H1 (cell line): ENCODE results near the gene NPR1. TPM values are rescaled to one million over a fixed set of nuclear protein-coding genes. Genes with fewer than 3 reads are reported as not detected.

ENCODE experiments used
- CTCF ChIA-PET: fragments of 300-600 bp; sonication (Branson Sonifier 250); formaldehyde crosslinking; loops from one replicate; lab custom pipeline; 2021; ENCODE audit not compliant: partially characterized antibody; lab: Charles Lee
- POLR2A ChIA-PET: fragments of 300-600 bp; sonication (Branson Sonifier 250); formaldehyde crosslinking; loops from one replicate; lab custom pipeline; 2021; ENCODE audit warnings: inconsistent platforms; ENCODE audit not compliant: partially characterized antibody; lab: Charles Lee
- DNase-seq, 2 experiments: peaks; one replicate each; pipeline versions ENCODE4 v3.0.0 to v3.0.0-alpha.2; 2010 to 2022; ENCODE audit warnings: low spot score in 2 of 2, low read depth in 1 of 2, mixed read lengths in 1 of 2
- FAIRE-seq: peaks from 2 replicates; lab custom pipeline; 2011; peaks lifted over from hg19 to GRCh38; lab: Jason Lieb, UNC
- H2AFZ ChIP-seq: 2 replicates; pipeline ENCODE4 v1.8.1; 2012; ENCODE audit warnings: low read length, inconsistent platforms
- H2AK5ac ChIP-seq: 2 replicates; pipeline ENCODE4 v1.6.1; 2013; ENCODE audit warnings: low read depth, low read length
- H2BK120ac ChIP-seq: replicated peaks from 2 replicates; pipeline ENCODE3; 2013; ENCODE audit warnings: low read depth, low read length, inconsistent platforms
- H2BK12ac ChIP-seq: 2 replicates; pipeline ENCODE4 v1.6.1; 2013; ENCODE audit warnings: low read depth, low read length
- H2BK15ac ChIP-seq: 2 replicates; pipeline ENCODE4 v1.6.1; 2013; ENCODE audit warnings: low read length
- H2BK20ac ChIP-seq: 2 replicates; pipeline ENCODE4 v1.6.1; 2013; ENCODE audit warnings: low read length
- H2BK5ac ChIP-seq: 2 replicates; pipeline ENCODE4 v1.6.1; 2013; ENCODE audit warnings: low read depth, low read length
- H3K14ac ChIP-seq: 2 replicates; pipeline ENCODE4 v1.6.1; 2013; ENCODE audit warnings: inconsistent platforms; ENCODE audit not compliant: insufficient read length
- H3K18ac ChIP-seq: 2 replicates; pipeline ENCODE4 v1.6.1; 2013; ENCODE audit warnings: low read length; ENCODE audit errors: extremely low read depth
- H3K23ac ChIP-seq: 2 replicates; pipeline ENCODE4 v1.6.1; 2013; ENCODE audit warnings: inconsistent platforms; ENCODE audit not compliant: insufficient read length
- H3K23me2 ChIP-seq: 2 replicates; pipeline ENCODE4 v1.6.1; 2013; ENCODE audit warnings: low read depth, low read length
- H3K27ac ChIP-seq: 2 replicates; pipeline ENCODE4 v1.6.1; 2011; ENCODE audit warnings: low read depth, low read length, inconsistent platforms
- H3K27me3 ChIP-seq, 4 experiments: replicated peaks in 1 of 4; 1 replicate in 1 of 4; 2 replicates in 3 of 4; pipeline versions ENCODE4 v1.6.1 to v1.8.1; 2011 to 2013; ENCODE audit warnings: low read length in 3 of 4, mild to moderate bottlenecking in 3 of 4, inconsistent platforms in 2 of 4, mixed read lengths in 2 of 4, moderate library complexity in 1 of 4; ENCODE audit not compliant: control insufficient read depth in 3 of 4, insufficient read depth in 3 of 4; ENCODE audit errors: extremely low read depth in 1 of 4
- H3K36me3 ChIP-seq, 4 experiments: 2 replicates each; pipeline versions ENCODE4 v1.6.1 to v1.8.1; 2011 to 2013; ENCODE audit warnings: mild to moderate bottlenecking in 4 of 4, low read length in 3 of 4, moderate library complexity in 2 of 4, control low read depth in 1 of 4, inconsistent platforms in 1 of 4; ENCODE audit not compliant: insufficient read depth in 4 of 4, control insufficient read depth in 2 of 4
- H3K4ac ChIP-seq: replicated peaks from 2 replicates; pipeline ENCODE3; 2013; ENCODE audit warnings: low read length, low read depth, mixed read lengths, inconsistent platforms; ENCODE audit not compliant: insufficient read length
- H3K4me1 ChIP-seq, 4 experiments: replicated peaks in 1 of 4; 1 replicate in 1 of 4; 2 replicates in 3 of 4; pipeline versions ENCODE4 v1.6.1 to v1.8.1; 2011 to 2013; ENCODE audit warnings: low read length in 3 of 4, inconsistent platforms in 2 of 4, mixed read lengths in 1 of 4; ENCODE audit not compliant: insufficient read depth in 4 of 4, control insufficient read depth in 3 of 4
- H3K4me2 ChIP-seq, 2 experiments: 2 replicates each; pipeline versions ENCODE4 v1.6.1 to v1.8.1; 2011 to 2013; ENCODE audit warnings: low read depth in 2 of 2, low read length in 2 of 2, control low read depth in 1 of 2, inconsistent platforms in 1 of 2, mild to moderate bottlenecking in 1 of 2; ENCODE audit not compliant: insufficient read depth in 1 of 2
- H3K4me3 ChIP-seq, 4 experiments: fragments of 200-600, 300-600 bp in 1 of 4; sonication (generic), shearing (Covaris generic), sonication (Bioruptor Twin) in 1 of 4; 2 replicates each; pipeline versions ENCODE4 v1.5.1 to v1.8.1; 2011 to 2016; ENCODE audit warnings: low read length in 4 of 4, low read depth in 3 of 4, control low read depth in 2 of 4, inconsistent platforms in 2 of 4, mild to moderate bottlenecking in 2 of 4, mixed read lengths in 1 of 4, moderate library complexity in 1 of 4; ENCODE audit not compliant: insufficient read depth in 2 of 4; ENCODE audit errors: extremely low read depth in 1 of 4
- H3K56ac ChIP-seq: replicated peaks from 2 replicates; pipeline ENCODE3; 2013; ENCODE audit warnings: low read depth, mild to moderate bottlenecking, mixed read lengths, low read length, inconsistent platforms; ENCODE audit not compliant: insufficient read length
- H3K79me1 ChIP-seq: 2 replicates; pipeline ENCODE4 v1.6.1; 2013; ENCODE audit warnings: low read depth, low read length, control low read depth
- H3K79me2 ChIP-seq, 2 experiments: 2 replicates each; pipeline versions ENCODE4 v1.6.1 to v1.8.1; 2012 to 2013; ENCODE audit warnings: low read length in 2 of 2, mild to moderate bottlenecking in 2 of 2, inconsistent platforms in 1 of 2; ENCODE audit not compliant: insufficient read depth in 2 of 2, control insufficient read depth in 1 of 2
- H3K9ac ChIP-seq, 4 experiments: replicated peaks in 1 of 4; 1 replicate in 1 of 4; 2 replicates in 3 of 4; pipeline versions ENCODE4 v1.6.1 to v1.8.1; 2011 to 2013; ENCODE audit warnings: low read depth in 3 of 4, low read length in 3 of 4, control low read depth in 2 of 4, mild to moderate bottlenecking in 2 of 4, moderate library complexity in 2 of 4, inconsistent platforms in 1 of 4; ENCODE audit errors: extremely low read depth in 1 of 4
- H3K9me3 ChIP-seq, 2 experiments: 2 replicates each; pipeline versions ENCODE4 v1.6.1 to v1.8.1; 2012 to 2013; ENCODE audit warnings: mild to moderate bottlenecking in 2 of 2, moderate library complexity in 2 of 2, control low read depth in 1 of 2, inconsistent platforms in 1 of 2, low read depth in 1 of 2, low read length in 1 of 2, mixed read lengths in 1 of 2; ENCODE audit not compliant: insufficient read depth in 2 of 2
- H4K20me1 ChIP-seq, 2 experiments: replicated peaks in 1 of 2; 2 replicates each; pipeline versions ENCODE3 to v1.8.1; 2011 to 2013; ENCODE audit warnings: inconsistent platforms in 2 of 2, low read length in 2 of 2, mild to moderate bottlenecking in 1 of 2; ENCODE audit not compliant: insufficient read depth in 2 of 2, control insufficient read depth in 1 of 2
- H4K5ac ChIP-seq: 2 replicates; pipeline ENCODE4 v1.6.1; 2013; ENCODE audit warnings: low read length, low read depth, mixed read lengths, inconsistent platforms; ENCODE audit not compliant: insufficient read length
- H4K8ac ChIP-seq: 2 replicates; pipeline ENCODE4 v1.8.0; 2013; ENCODE audit warnings: mild to moderate bottlenecking, moderate library complexity, low read length, inconsistent platforms; ENCODE audit not compliant: insufficient read depth; ENCODE audit errors: extremely low read depth
- H4K91ac ChIP-seq: replicated peaks from 2 replicates; pipeline ENCODE3; 2013; ENCODE audit warnings: low read length, mixed read lengths, inconsistent platforms; ENCODE audit not compliant: insufficient read length
- BACH1 ChIP-seq: IDR thresholded peaks from 2 replicates; pipeline ENCODE4 v1.6.1; 2012; ENCODE audit warnings: low read length, improper control_type of control experiment
- BCL11A ChIP-seq, 2 experiments: IDR thresholded peaks; one replicate each; pipeline ENCODE4 v1.6.1; 2011; ENCODE audit warnings: low read depth in 2 of 2, low read length in 2 of 2, mild to moderate bottlenecking in 2 of 2
- BRCA1 ChIP-seq: IDR thresholded peaks from 2 replicates; pipeline ENCODE4 v1.6.1; 2012; ENCODE audit warnings: low read depth, low read length, improper control_type of control experiment
- CBX5 ChIP-seq: fragments of 300-800, 300-1000 bp; sonication (generic); IDR thresholded peaks from 2 replicates; pipeline ENCODE4 v1.7.1; 2016; ENCODE audit warnings: antibody characterized with exemption, low read length, low read depth
- CHD1 ChIP-seq: IDR thresholded peaks from 2 replicates; pipeline ENCODE4 v1.6.1; 2012; ENCODE audit warnings: low read depth, low read length, improper control_type of control experiment
- EP300 ChIP-seq, 2 experiments: IDR thresholded peaks; 1 replicate in 1 of 2; 2 replicates in 1 of 2; pipeline ENCODE4 v1.6.1; 2011 to 2012; ENCODE audit warnings: low read depth in 2 of 2, low read length in 2 of 2, mild to moderate bottlenecking in 2 of 2, borderline replicate concordance in 1 of 2, inconsistent platforms in 1 of 2, moderate library complexity in 1 of 2
- FOSL1 ChIP-seq: IDR thresholded peaks from 2 replicates; pipeline ENCODE4 v1.6.1; 2011; ENCODE audit warnings: mild to moderate bottlenecking, low read depth, low read length, moderate library complexity; ENCODE audit not compliant: insufficient read depth
- KDM4A ChIP-seq: IDR thresholded peaks from one replicate; pipeline ENCODE4 v1.7.1; 2012; ENCODE audit warnings: low read depth, mild to moderate bottlenecking, moderate library complexity, low read length, inconsistent platforms; ENCODE audit not compliant: severe bottlenecking
- POLR2A ChIP-seq, 2 experiments: IDR thresholded peaks; 1 replicate in 1 of 2; 2 replicates in 1 of 2; pipeline ENCODE4 v1.6.1; 2011; ENCODE audit warnings: low read depth in 2 of 2, low read length in 2 of 2, mild to moderate bottlenecking in 2 of 2; ENCODE audit errors: control extremely low read depth in 1 of 2
- POLR2AphosphoS5 ChIP-seq: IDR thresholded peaks from 2 replicates; pipeline ENCODE4 v1.6.1; 2011; ENCODE audit warnings: low read depth, low read length
- SP4 ChIP-seq: IDR thresholded peaks from 2 replicates; pipeline ENCODE4 v1.6.1; 2012; ENCODE audit warnings: low read length, inconsistent platforms
- TCF12 ChIP-seq: IDR thresholded peaks from 2 replicates; pipeline ENCODE4 v1.6.1; 2011; ENCODE audit warnings: low read depth, mild to moderate bottlenecking, low read length
- TEAD4 ChIP-seq: IDR thresholded peaks from 2 replicates; pipeline ENCODE4 v1.6.1; 2012; ENCODE audit warnings: low read depth, low read length, inconsistent platforms, mixed read lengths
- WGBS, 2 experiments: shearing (Covaris generic) in 1 of 2; methylation state at CpG; one replicate each; pipeline versions ENCODE4 v1.1.6 to v1.1.7; 2013 to 2015; ENCODE audit warnings: low lambda C conversion rate in 2 of 2, mixed read lengths in 2 of 2, inconsistent platforms in 1 of 2, low coverage in 1 of 2, missing lambda C conversion rate in 1 of 2; ENCODE audit not compliant: insufficient replicate concordance in 2 of 2, insufficient coverage in 1 of 2, insufficient read length in 1 of 2; ENCODE audit errors: extremely low coverage in 1 of 2, missing lambda C conversion rate in 1 of 2; 5-methylcytosine and 5-hydroxymethylcytosine counted together
- polyA plus RNA-seq, 7 experiments: library from polyadenylated mRNA; depleted of rRNA in 3 of 7; stranded (reverse) in 5 of 7; unstranded in 2 of 7; fragments of >200 nt in 5 of 7; fragments of 200-250 nt in 2 of 7; gene quantifications; 1 replicate in 5 of 7; 2 replicates in 1 of 7; 4 replicates in 1 of 7; pipeline versions ENCODE4 v1.2.1 to v1.2.3, GENCODE V29; 2011 to 2013; ENCODE audit warnings: missing spikeins in 2 of 7, mixed read lengths in 2 of 7
- total RNA-seq: library from RNA; stranded (reverse); fragmentation: NEBNext Ultra II Directional; extraction: Animal tissue kit (Norgen Biotek cat#: 25700); gene quantifications from 2 replicates; pipeline ENCODE4 v1.2.1, GENCODE V29; 2021

Gene NPR1
- total and polyA plus RNA-seq, 2 of the 8 experiments (the other 6 are each of a cell fraction or from before 2014, with no cell fraction given), result 11.7 to 13.2 TPM

DNA sequence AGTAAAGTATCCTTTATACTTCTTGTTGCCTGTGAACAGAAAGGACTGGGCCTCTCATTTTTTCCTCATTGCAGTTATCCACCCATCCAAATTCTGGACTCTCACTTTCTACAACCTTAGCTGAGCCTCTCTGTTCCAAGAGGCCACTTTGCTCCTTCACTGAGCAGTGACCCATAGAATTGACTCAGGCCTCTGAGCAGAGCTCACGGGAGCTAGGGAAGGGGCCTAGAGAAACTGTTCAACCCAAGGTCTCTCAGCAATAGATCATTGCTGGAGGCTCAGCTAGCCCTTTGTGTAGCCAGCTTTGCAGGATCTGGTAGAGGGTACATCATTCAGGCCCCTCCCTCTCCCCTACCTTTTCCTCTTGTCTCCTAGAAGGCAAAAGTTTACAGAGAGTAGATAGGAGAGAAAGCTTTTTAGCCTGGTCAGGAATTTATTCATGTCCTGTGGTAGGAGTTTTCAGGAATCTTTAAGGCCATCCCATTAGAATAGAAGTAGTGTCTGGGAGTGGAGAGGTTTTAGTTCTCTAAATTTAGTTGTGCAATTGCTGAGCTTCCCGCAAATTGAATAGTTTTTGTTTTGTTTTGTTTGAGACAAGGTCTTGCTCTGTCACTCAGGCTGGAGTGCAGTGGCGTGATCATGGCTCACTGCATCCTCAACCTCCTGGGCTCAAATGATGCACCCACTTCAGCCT is 56.1 kb downstream of the NPR1 start:
- no peak overlapping the region for H3K14ac ChIP-seq
- DNase-seq (no peak), FAIRE-seq (no peak)
- ChIA-PET POLR2A (interaction anchor here (0.6 to 9.2 kb wide), 12 partner anchors 9 to 256 kb away, joined by 3 to 60 read pairs (median 4); partner anchors contain the start of genes CREB3L4, NPR1, RPS27 and SLC27A3), CTCF (interaction anchor here (1.0 to 3.3 kb wide), 11 partner anchors 11 to 57 kb away, joined by 3 to 18 read pairs (median 4); no protein-coding TSS in a partner anchor)
- no peak overlapping the region for H2BK20ac ChIP-seq
- no peaks in the 10 kb centered on the region for H3K23me2 ChIP-seq
- H3K9me3 ChIP-seq, result no peaks in the 10 kb centered on the region
- H2AFZ ChIP-seq, result no peak overlapping the region
- H2BK120ac ChIP-seq, result peak overlapping the region; percentile 38
- no peak overlapping the region for H4K8ac ChIP-seq
- no peak for TF ChIP-seq BACH1
- TF ChIP-seq CHD1, result no peak
- no peak for TF ChIP-seq EP300 (IDR thresholded peaks at IDR 0.05; ENCODE audit: borderline replicate concordance in 1 of 2, low read depth in 2 of 2, low read length in 2 of 2)
- TF ChIP-seq POLR2AphosphoS5, result no peak
- no peak for TF ChIP-seq BCL11A (IDR thresholded peaks at IDR 0.05; ENCODE audit: low read depth in 2 of 2, low read length in 2 of 2)
- no peak for TF ChIP-seq SP4
- no peak for TF ChIP-seq TEAD4
- no peak for TF ChIP-seq KDM4A
- TF ChIP-seq POLR2A (IDR thresholded peaks at IDR 0.05; ENCODE audit: control extremely low read depth in 1 of 2, low read depth in 2 of 2, low read length in 2 of 2), result no peak
- TF ChIP-seq TCF12, result no peak
- no peak for TF ChIP-seq FOSL1
- no peak for TF ChIP-seq BRCA1
- TF ChIP-seq CBX5, result no peak
- H3K4me2 ChIP-seq, result no peak overlapping the region
- H3K23ac ChIP-seq, result no peak overlapping the region
- H3K27ac ChIP-seq, result no peak overlapping the region
- H2AK5ac ChIP-seq, result no peak overlapping the region
- WGBS, 2 experiments, result 91% methylated on average over 3 of the region's 3 CpGs; no CpG with 5 or more reads in 1 of the 2 experiments
- peak overlapping the region; percentile 60; the same call in 1 of the 2 replicates for H3K18ac ChIP-seq
- peaks cover 0 to 2% (median 0%) of the 10 kb centered on the region in 4 experiments; a peak in 1 of 7 replicates for H3K4me1 ChIP-seq
- no peaks in the 10 kb centered on the region for H3K27me3 ChIP-seq
- H2BK5ac ChIP-seq, result 0 out of 2 replicates have a peak overlapping the region, but pooled peaks have one; percentile 24
- no peak overlapping the region for H2BK15ac ChIP-seq
- no peak overlapping the region for H4K91ac ChIP-seq
- peaks cover 3% of the 10 kb centered on the region for H3K79me1 ChIP-seq
- peaks cover 0 to 12% (median 2%) of the 10 kb centered on the region in 4 experiments; a peak in 3 of 8 replicates for H3K36me3 ChIP-seq
- no peak overlapping the region for H3K9ac ChIP-seq
- H3K4me3 ChIP-seq, result no peak overlapping the region
- no peak overlapping the region for H3K4ac ChIP-seq
- no peak overlapping the region for H3K56ac ChIP-seq
- H3K79me2 ChIP-seq, result peaks cover 0 to 37% of the 10 kb centered on the region in 2 experiments; a peak in 2 of 4 replicates
- no peaks in the 10 kb centered on the region for H4K20me1 ChIP-seq
- no peak overlapping the region for H2BK12ac ChIP-seq
- no peak overlapping the region for H4K5ac ChIP-seq
